Measurements from ENCODE around the gene CBLB. TPM values are rescaled to one million over a fixed set of nuclear protein-coding genes. Genes with fewer than 3 reads are reported as not detected.

Gene CBLB
- total RNA-seq, 2 donors from 2014 or later = 20.2 to 34.5 TPM

DNA sequence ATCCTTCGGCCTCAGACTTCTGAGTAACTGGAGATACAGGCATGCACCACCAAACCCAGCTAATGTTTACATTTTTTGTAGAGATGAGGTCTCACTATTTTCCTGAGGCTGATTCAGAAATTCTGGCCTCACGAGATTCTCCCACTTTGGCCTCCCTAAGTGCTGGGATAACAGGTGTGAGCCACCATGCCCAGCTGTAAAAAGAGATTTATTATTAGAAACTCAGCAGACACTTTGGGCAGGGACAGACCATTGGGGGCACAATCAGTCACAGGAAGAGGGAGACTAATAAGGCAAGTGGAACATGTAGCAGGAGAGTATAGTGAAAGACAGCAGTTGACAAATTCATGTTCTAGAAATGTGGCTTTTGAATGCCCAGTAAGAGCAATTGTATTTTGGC, 249.2 kb downstream of the CBLB start:
- Histone ChIP-seq H3K4me3 (no peak overlapping the region), H3K9ac (ENCODE audit: low read depth in 2 of 2, low read length in 2 of 2) (no peak overlapping the region), H3K4me1 (no peaks in the 10 kb centered on the region), H3K27ac (no peak overlapping the region), H3K27me3 (no peaks in the 10 kb centered on the region), H3K9me3 (no peaks in the 10 kb centered on the region), H3K36me3 (no peaks in the 10 kb centered on the region)
- TF ChIP-seq, protein P1, sequence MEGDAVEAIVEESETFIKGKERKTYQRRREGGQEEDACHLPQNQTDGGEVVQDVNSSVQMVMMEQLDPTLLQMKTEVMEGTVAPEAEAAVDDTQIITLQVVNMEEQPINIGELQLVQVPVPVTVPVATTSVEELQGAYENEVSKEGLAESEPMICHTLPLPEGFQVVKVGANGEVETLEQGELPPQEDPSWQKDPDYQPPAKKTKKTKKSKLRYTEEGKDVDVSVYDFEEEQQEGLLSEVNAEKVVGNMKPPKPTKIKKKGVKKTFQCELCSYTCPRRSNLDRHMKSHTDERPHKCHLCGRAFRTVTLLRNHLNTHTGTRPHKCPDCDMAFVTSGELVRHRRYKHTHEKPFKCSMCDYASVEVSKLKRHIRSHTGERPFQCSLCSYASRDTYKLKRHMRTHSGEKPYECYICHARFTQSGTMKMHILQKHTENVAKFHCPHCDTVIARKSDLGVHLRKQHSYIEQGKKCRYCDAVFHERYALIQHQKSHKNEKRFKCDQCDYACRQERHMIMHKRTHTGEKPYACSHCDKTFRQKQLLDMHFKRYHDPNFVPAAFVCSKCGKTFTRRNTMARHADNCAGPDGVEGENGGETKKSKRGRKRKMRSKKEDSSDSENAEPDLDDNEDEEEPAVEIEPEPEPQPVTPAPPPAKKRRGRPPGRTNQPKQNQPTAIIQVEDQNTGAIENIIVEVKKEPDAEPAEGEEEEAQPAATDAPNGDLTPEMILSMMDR (IDR thresholded peaks at IDR 0.05) = no peak
- no peak for DNase-seq
- intact Hi-C loops (cut with DNase I) = no loop called here

- intact Hi-C loops (cut with DNase I) = no loop called here
- Histone ChIP-seq H3K27ac (no peak overlapping the region), H3K9ac (ENCODE audit: low read depth in 2 of 2, low read length in 2 of 2) (no peak overlapping the region), H3K36me3 (no peaks in the 10 kb centered on the region), H3K4me3 (no peak overlapping the region), H3K27me3 (no peaks in the 10 kb centered on the region), H3K9me3 (no peaks in the 10 kb centered on the region), H3K4me1 (no peaks in the 10 kb centered on the region)
- DNase-seq = no peak
- TF ChIP-seq, protein P1 (IDR thresholded peaks at IDR 0.05) = no peak
Measured at GRCh38 chr3:105618556-105618955, 250.3 kb downstream of the CBLB start.

DNA sequence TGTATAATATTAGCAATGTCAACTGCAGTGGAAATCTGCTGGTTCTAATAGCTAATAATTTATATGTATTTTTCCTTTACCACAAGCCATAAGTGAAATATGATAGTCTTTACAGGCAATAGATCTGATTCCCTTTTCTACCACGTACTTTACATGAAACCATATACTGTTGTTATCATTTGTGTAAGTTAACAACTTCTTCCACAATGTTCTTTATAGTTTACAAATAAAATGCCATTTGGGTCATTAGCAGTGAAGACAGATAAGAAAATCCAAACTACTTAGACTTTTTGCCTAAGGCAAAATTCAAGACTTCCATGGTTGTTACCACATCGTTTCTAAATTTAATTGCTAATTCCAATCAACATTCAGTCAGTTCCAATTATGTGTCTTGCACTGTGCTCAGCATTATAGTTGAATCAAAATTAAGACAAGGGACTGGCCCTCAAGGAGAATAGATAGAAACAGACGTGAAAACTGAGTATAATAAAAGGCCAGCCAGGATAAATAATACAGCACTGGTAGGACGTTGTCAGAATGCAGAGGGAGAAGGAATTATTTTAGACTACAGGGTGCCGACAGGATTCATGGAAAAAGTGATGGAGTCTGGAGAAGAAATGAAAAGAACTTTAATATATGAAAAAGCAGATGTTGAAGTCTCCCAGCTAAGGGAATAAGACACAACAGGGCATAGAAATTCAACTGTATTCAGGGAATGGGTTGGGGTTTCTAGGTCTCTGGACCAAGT, 252.3 kb downstream of the CBLB start:
- no peak overlapping the region for H3K27ac ChIP-seq
- no peaks in the 10 kb centered on the region for H3K27me3 ChIP-seq
- H3K4me1 ChIP-seq = no peaks in the 10 kb centered on the region
- H3K9me3 ChIP-seq = no peaks in the 10 kb centered on the region
- H3K4me3 ChIP-seq = no peak overlapping the region
- H3K36me3 ChIP-seq = no peaks in the 10 kb centered on the region
- no peak for DNase-seq
- intact Hi-C loops (cut with DNase I) = no loop called here
- no peak overlapping the region for H3K9ac ChIP-seq (ENCODE audit: low read depth in 2 of 2, low read length in 2 of 2)
- TF ChIP-seq, protein P1 (IDR thresholded peaks at IDR 0.05) = no peak

- H3K27me3 ChIP-seq = no peaks in the 10 kb centered on the region
- no peak overlapping the region for H3K27ac ChIP-seq
- no peaks in the 10 kb centered on the region for H3K36me3 ChIP-seq
- H3K9me3 ChIP-seq = no peaks in the 10 kb centered on the region
- no peaks in the 10 kb centered on the region for H3K4me1 ChIP-seq
- DNase-seq = no peak
- intact Hi-C loops (cut with DNase I) = no loop called here
- H3K9ac ChIP-seq (ENCODE audit: low read depth in 2 of 2, low read length in 2 of 2) = no peak overlapping the region
- H3K4me3 ChIP-seq = no peak overlapping the region
- TF ChIP-seq, protein P1 (IDR thresholded peaks at IDR 0.05) = no peak
Measured at GRCh38 chr3:105615814-105616213, 253.0 kb downstream of the CBLB start.

GRCh38 chr3:105614288-105615030, 254.4 kb downstream of the CBLB start:
- intact Hi-C loops (cut with DNase I) = no loop called here
- DNase-seq = no peak
- no peak overlapping the region for H3K27ac ChIP-seq
- TF ChIP-seq, protein P1 (IDR thresholded peaks at IDR 0.05) = no peak
- H3K4me1 ChIP-seq = no peaks in the 10 kb centered on the region
- no peaks in the 10 kb centered on the region for H3K27me3 ChIP-seq
- no peaks in the 10 kb centered on the region for H3K36me3 ChIP-seq
- no peak overlapping the region for H3K9ac ChIP-seq (ENCODE audit: low read depth in 2 of 2, low read length in 2 of 2)
- H3K9me3 ChIP-seq = no peaks in the 10 kb centered on the region
- H3K4me3 ChIP-seq = no peak overlapping the region

Data from colonic mucosa (tissue), 4 donors.